ENCODE measurements around the gene IL1RAPL1.

- no peak for TF ChIP-seq POLR2A (IDR thresholded peaks at IDR 0.05)
- no peak for TF ChIP-seq EP300 (IDR thresholded peaks at IDR 0.05)
- TF ChIP-seq CTCF (IDR thresholded peaks at IDR 0.05), result no peak
Measured at GRCh38 chrX:29890646-29891200, 1303.5 kb downstream of the IL1RAPL1 start.
